Fibroblast of skin of left quadriceps (primary cell): ENCODE results near the gene WIPF1.

ENCODE experiments used
- DNase-seq, 2 experiments: peaks; one replicate each; pipeline ENCODE4 v3.0.0-alpha.2; 2013; ENCODE audit warnings: low read depth in 2 of 2

WIPF1 gene

GRCh38 chr2:174540893-174541292 is 56.7 kb downstream of the WIPF1 start:
- no peak for DNase-seq

DNA sequence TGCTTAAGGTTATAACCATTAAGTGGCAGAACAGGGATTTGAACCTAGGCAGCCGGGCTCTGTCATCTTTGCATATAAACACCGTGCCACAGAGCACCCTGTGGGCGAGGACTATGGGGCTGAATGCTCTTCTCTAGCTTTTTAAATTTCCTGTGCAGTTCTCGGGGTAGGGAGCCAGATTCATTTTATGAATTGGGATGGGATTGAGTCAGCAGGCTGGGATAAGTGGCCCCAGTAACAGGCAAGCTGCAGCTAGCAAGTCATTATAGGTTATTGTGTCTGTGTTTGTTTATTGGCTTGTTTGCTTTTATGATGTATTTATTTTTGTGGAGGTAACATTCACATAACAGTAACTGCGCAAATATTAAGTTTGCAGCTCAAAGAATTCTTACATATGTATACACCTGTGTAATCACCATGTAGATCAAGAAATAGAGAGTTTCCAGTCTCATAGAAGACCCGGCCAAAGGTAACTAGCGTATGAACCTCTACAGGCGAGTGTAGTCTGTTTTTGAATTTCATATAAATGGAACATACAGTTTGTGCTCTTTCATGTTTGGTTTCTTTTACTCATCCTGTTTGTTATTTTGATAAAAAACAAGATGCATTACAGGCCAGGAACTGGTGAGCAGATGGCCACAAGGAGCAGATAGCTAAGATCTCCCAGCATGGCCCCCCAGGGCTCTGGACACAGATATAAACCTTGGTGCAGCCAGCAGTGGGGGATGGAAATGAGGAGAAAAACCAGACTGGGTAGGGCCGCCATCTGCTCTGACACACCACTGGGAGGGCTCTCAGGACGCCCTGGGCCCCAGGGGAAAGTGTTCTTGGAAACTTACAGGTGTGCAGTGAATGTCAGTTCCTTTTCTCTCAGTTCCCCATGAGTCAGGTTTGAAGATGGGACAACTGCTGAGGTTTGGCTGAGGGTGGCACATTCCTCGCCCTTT is 61.6 kb downstream of the WIPF1 start:
- no peak for DNase-seq

DNA sequence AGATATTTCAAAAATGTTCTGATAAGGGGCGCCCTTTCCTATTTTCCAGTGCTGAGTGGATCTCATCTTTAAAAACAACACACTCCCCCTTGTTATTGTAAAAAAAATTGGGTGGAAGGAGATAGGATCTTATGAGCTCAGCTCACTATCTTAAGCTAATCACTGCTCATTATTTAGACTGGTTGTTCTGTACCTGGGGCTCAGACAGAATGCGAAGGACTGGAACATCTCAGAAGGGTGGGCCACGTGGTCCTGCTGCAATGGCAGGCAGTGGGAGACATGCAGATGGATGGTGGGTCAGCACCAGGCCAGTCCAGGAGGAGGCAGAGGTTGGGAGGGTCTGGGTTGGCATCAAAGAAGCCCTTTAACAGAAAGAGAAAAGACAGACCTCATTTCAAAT is 62.5 kb downstream of the WIPF1 start:
- no peak for DNase-seq

DNA sequence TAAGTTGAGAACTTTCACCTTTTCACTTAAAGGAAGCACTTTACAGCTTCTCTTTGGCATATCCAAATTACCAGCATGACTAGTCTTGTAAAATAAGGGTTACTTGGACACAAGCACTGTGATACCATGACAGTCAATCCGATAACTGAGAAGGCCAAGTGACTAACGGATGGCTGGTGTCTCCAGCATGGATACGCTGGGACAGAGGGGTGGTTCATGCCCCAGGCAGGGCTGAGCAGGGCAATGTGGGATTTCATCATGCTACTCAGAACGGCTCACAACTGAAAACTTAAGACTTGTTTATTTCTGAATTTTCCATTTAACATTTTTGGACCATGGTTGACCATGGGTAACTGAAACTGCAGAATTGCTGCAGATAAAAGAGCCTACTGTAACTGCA is 67.7 kb downstream of the WIPF1 start:
- DNase-seq = no peak

- DNase-seq = no peak
These were observed 69.6 kb downstream of the WIPF1 start for GRCh38 chr2:174527959-174528358.

DNA sequence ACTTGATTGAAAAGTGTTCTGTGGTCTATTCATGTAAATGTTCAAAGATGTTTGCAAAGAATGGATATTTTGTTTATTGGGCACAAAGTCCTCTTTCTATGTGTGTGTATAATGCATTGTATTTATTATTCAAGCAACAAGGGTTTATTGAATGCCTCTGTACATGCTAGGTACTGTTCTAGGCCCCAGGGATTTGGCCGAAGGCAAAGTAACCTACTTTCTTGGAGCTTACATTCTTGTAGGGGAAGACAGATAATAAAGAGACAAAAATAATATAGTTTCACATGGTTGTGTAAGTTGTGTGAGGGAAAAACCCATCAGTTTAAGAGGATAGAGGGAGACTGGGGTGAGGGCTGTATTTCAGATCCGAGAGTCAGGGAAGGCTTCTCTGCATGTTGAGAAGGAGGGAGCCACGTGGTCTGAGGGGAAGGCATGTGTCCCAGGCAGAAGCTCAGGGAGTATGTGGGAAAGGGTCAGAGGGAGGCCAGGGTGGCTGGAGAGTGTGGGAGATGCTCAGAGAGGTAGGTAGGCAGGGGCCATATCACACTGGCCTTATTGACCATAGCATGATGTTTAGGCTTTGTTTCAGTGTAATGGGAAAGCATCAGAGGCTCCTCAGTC is 70.4 kb downstream of the WIPF1 start:
- no peak for DNase-seq

DNA sequence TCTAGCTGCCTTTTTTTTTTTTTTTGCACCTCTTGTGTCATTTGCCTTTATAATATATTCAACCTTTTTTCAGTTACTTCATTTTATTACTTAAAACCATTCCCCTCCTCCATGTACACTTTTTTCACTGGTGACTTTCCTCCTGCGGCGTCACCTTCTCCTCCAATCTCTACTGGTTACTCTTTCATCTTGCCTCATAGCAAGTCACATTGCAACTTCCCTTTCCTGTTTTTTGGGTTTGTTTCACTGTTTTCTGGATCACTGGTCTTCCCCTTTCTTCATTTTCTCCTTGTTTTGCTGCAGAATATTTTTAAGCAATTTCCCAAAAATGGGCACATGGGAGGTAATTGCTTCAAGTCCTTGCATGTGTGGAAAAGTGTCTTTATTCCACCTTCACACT is 73.1 kb downstream of the WIPF1 start:
- no peak for DNase-seq

DNA sequence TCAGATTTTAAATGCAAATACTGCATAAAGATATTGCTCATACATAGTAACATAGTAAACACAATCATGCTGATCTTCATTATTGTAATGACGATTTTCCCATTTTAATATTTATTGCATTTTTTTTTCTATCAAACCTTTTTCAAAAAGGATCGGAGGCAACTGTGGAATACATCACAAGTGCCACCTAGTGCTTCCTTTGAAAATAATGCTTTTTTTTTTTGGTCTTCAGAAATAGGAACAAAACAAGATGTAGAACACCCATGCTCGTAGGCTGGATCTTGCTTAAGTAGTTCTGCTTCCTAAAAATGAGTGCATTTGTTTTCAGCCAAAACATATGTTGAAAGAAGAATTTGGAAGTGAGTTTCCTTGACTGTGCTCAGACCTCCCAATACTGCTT is 75.1 kb downstream of the WIPF1 start:
- no peak for DNase-seq

DNA sequence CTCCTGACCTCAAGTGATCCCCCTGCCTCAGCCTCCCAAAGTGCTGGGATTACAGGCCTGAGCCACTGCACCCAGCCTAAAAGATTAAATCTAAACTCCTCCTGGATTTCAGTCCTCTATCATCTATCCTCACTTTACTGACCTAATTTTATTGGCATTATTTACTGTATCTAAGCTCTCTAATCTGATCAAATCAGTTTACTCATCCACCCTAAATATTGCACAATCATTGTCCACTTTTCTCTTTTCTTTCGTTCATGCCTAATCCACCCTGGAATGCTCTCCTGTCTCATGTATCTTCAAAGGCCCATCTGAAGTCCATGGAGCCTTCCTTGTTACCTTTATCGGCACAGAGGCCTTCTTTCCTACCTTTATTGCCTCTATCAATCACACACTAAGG is 79.2 kb downstream of the WIPF1 start:
- DNase-seq = no peak

GRCh38 chr2:174516501-174517378 is 80.9 kb downstream of the WIPF1 start:
- DNase-seq = no peak

- DNase-seq = no peak
These were observed 85.3 kb downstream of the WIPF1 start for GRCh38 chr2:174512345-174512744.

DNA sequence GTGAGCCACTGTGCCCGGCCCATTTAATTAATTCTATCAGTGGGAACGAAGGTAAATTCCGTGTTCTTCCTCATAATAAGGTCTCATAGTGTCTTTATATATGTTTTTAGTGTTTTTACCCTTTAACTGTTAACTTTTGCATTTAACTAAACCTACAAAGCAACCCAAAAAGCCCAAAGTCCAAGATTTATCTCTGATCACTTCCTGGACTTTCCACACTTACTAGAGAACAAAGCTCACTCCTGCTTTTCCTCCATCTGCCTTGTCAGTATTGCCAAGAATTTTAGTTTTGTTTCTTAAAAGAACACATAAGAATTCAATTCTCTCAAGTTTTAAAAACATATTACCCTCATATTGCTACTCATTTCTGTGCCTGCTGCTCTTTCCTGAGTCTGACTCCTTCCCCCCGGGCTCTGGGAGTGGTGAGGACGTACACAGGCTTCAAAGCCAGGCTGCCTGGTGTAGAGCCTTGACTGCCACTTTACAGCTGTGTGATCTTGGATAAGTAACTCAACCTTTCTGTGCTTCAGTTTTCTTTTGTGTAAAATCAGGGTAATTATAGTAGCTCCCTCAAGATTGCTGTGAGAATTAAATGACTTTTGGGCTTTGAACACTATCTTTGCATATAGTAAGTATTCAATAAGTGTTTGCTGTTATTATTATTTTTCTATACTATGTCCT is 85.9 kb downstream of the WIPF1 start:
- DNase-seq = no peak

DNA sequence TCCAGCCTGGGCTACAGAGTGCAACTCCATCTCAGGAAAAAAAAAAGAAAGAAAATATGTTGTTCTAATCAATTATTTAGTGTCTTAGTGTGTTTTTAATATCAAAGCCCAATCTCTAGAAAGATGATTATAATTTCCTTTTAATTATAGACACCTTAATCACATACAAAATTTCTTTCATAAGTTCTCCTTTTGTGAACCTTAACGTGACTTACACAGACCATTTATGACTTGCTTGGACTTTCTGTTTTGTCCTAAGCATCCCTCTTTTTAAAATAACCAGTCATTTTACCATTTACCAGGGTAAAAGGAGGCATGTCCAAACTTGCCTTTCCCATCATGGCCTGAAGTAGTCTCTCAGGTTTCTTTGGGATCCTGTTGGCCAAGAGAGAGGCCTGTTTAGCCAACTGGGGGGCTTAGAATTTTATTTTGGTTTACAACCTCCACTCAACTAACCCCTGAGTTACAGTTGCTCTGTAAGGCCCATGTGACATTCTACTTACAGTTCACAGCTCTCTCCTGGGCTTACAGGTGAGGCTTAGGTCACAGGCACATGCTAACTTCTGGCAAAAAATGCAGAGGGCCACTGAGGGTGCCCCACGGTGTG is 86.9 kb downstream of the WIPF1 start:
- DNase-seq = no peak
